NCI-H1436 (cell line): ENCODE data around the gene GAS2L1.

ENCODE experiments used
- DNase-seq: peaks from one replicate; lab custom pipeline; 2025; lab: John Stamatoyannopoulos, UW

GAS2L1 gene

DNA sequence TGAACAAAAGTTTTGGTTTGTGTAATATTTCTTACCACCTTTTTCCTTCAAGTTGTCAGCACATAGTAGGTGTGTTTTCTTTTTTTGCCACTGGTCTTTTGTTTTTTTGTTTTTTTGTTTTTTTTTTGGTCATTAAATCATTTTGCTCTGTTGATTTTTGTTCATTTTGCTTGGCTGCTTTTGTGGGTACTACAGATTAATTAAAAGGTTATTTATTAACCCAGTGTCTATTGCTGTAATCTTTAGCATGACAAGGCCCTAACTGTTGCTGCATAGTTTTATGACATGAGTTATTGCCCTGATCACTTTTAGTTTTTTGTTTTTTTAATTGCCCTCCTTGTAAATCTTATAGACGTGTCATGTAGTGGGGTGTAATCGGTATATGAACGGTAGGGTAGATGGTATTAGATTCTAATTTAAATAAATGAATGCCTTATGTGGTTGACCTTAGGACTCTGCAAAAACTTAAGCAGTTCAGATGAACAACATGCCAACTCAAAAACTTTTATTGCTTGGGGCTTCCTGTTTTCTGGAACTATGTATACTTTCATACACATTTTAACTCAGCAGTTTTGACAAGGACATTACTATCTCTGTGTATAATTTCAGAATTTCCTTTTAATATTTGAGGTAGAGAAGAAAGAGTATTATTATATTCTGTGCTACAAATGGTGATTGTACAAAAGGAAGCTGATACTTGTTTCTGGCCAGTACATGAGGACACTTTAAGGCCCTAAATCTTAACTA, 30.5 kb upstream of the GAS2L1 start:
- no peak for DNase-seq

DNA sequence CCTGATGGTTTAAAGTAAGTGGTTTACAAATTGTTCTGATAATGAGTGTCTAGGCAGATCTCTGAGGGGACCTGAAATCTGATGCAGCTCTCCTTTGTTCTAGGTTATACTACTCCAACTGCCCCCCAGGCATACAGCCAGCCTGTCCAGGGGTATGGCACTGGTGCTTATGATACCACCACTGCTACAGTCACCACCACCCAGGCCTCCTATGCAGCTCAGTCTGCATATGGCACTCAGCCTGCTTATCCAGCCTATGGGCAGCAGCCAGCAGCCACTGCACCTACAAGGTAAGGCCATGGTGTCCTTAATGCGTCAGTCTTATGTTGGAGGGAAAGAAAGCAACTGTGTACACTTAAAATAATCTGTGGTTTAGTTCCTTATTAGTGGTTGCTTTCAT, 28.5 kb upstream of the GAS2L1 start:
- no peak for DNase-seq

- no peak for DNase-seq
Observed at GRCh38 chr22:29284196-29284595, 22.3 kb upstream of the GAS2L1 start.

DNA sequence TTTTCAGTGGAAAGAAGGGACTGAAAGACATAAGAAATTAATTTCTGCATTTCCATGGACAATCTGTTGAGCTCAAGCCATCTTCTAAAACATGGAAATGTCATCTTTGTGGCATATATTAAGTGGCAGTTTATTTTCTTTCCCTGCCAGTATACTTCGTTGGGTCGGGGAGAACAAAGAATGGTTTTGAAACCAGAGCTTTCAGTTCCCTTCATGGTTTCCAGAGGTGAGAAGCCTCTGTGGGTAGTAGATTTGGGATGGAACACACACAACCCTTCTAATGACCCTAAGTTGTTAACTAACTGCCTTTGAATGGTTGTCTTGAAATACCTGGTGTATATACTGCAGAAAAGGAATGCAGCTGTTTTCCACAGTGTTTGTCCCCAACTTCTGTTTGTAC, 17.6 kb upstream of the GAS2L1 start:
- no peak for DNase-seq

DNA sequence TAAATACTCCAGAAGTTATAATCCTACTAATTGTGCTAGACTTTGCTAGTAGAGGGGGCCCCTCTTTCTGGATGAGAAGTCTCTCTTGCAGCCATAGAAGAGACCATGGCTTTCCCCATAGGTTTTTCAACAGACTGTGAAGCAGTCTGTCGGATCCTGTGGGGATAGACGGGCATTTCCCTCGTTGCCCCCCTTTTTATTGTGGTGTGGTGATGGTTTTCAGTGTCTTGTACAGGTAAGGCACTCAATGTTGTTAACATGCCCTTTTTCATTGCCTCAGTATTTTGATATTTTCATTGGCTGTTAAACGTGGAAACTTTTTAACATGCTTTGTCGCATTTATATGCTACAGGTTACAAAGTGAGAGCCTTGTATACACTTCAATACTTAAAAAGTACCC, 16.4 kb upstream of the GAS2L1 start:
- DNase-seq, result no peak

- no peak for DNase-seq
Observed at GRCh38 chr22:29291215-29291614, 15.2 kb upstream of the GAS2L1 start.

- DNase-seq, result no peak
Observed at GRCh38 chr22:29292379-29292778, 14.1 kb upstream of the GAS2L1 start.

DNA sequence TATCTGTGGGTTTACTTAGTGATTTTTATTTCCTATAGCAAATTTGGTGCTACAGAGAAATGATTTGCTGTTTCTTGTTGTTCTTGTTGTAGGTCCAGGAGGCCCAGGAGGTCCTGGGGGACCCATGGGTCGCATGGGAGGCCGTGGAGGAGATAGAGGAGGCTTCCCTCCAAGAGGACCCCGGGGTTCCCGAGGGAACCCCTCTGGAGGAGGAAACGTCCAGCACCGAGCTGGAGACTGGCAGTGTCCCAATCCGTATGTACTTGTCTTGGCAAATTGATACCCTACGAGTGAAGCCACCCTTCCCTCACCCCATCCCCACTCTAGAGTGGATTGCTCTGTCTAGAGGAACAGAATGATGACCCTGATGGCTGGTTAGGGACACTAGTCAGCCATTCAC, 7.8 kb upstream of the GAS2L1 start:
- DNase-seq, result no peak

DNA sequence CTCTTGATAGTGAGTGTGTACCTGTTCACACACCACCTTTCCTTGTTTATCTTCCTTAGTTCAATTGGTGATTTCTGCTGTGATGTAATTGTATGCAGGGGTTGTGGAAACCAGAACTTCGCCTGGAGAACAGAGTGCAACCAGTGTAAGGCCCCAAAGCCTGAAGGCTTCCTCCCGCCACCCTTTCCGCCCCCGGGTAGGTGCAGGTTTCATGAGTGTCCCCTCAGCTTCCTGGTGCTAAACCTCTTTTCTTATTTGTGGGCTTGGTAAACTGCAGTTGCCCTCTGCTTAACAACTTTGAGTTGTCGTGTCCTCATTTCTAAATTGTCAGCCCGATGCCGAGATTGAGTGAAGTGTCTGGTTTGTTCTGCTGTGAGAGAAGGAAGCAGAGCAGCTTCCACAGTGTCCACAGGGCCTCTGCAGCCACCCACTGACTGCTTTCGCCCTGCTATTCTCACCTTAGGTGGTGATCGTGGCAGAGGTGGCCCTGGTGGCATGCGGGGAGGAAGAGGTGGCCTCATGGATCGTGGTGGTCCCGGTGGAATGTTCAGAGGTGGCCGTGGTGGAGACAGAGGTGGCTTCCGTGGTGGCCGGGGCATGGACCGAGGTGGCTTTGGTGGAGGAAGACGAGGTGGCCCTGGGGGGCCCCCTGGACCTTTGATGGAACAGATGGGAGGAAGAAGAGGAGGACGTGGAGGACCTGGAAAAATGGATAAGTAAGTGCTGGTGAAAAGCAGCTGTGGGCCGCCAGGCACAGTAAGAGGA, 7.1 kb upstream of the GAS2L1 start:
- DNase-seq, result no peak

DNA sequence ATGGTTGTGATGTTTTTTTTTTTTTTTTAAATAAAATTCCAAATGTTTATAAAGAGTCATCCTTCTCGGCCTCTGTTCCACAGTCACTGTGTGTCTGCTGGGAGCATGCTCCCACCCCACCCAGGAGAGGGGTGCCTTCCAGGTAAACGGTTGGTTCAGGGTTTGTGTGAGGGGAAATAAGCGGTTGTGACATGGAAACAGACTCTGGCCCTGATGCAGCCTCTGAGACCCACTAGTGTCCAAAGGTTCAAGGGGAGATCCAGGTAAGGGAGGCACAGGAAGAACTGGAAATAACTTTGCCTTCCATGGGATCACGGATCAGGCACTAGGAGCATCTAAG, 6.0 kb upstream of the GAS2L1 start:
- no peak for DNase-seq

GRCh38 chr22:29300807-29301601, 5.4 kb upstream of the GAS2L1 start:
- DNase-seq, result no peak

GRCh38 chr22:29301716-29302401, 4.6 kb upstream of the GAS2L1 start:
- DNase-seq, result no peak

DNA sequence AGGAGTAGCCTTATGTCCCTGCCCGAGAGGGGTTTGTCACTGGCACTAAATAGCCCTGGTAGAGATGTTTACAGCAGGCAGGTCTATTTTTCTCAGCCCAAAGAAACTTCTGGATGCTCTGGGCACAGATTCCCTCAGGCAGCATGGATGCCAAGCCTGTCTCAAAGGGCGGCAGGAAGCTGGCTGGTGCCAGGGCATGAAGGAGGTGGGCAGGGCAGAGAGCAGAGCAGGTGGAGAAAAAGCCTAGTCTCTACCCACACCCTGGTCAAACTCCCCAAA, 4.1 kb upstream of the GAS2L1 start:
- no peak for DNase-seq

GRCh38 chr22:29302681-29303465, 3.6 kb upstream of the GAS2L1 start:
- DNase-seq, result no peak

GRCh38 chr22:29305836-29306174, 645 bp upstream of the GAS2L1 start:
- DNase-seq, result no peak

DNA sequence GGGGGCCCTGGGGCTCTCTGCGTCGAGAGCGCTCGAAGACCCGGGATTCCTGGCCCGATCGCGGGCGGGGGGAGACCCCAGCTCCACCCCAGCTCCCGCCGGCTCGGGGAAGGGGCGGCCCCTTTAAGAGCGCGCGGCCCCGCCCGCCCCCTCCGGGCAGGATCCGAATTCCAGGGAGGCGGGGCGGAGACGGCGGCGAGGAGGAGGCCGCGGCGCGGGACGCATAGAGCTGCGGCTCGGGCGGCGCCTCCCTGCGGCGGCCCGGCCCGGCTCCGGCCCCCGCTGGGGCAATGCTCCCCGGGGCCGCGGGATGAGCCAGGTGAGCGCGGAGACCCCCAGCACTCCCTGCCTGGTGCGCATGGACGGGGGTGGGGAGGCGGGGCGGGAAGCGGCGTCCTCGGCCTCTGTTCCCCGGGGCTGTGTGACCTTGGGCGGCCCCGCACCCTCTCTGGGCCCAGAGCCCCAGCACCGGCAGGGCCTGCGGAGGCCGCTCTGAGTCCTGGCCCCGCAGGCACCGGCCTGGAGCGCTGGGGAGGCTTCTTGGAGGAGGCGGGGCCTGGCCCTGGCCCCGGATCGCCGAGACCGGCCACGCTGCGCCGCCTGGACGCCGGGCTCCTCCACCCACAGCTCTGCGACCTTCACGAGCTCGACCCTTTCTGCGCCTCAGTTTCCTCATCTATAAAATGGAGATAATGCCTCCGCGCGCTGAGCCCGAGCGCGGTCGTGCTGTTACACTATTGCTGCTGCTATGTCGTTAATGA, 565 bp downstream of the GAS2L1 start:
- peak; percentile 74 for DNase-seq

- DNase-seq, result no peak
Observed at GRCh38 chr22:29307596-29308147, 1.2 kb downstream of the GAS2L1 start.

DNA sequence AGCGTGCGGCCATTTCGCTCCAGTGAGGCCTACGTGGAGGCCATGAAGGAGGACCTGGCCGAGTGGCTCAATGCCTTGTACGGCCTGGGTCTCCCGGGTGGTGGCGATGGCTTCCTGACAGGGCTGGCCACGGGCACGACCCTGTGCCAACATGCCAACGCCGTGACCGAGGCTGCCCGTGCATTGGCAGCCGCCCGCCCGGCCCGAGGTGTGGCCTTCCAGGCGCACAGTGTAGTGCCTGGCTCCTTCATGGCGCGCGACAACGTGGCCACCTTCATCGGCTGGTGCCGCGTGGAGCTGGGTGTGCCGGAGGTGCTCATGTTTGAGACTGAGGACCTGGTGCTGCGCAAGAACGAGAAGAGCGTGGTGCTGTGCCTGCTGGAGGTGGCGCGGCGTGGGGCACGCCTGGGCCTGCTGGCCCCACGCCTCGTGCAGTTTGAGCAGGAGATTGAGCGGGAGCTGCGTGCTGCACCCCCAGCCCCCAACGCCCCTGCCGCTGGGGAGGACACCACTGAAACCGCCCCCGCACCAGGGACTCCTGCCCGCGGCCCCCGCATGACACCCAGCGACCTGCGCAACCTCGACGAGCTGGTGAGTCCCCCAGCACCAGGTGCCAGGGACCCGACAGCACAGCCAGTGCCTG, 1.8 kb downstream of the GAS2L1 start:
- no peak for DNase-seq

GRCh38 chr22:29308791-29309262, 2.4 kb downstream of the GAS2L1 start:
- no peak for DNase-seq
